ENCODE results near the gene MYO18A.

Gene MYO18A

GRCh38 chr17:29074488-29074887 is 105.7 kb downstream of the MYO18A start:
- no peak for DNase-seq

GRCh38 chr17:29073520-29073919 is 106.7 kb downstream of the MYO18A start:
- no peak for DNase-seq

GRCh38 chr17:29073045-29073444 is 107.2 kb downstream of the MYO18A start:
- DNase-seq: no peak

GRCh38 chr17:29071303-29071702 is 108.9 kb downstream of the MYO18A start:
- no peak for DNase-seq

GRCh38 chr17:29070781-29071180 is 109.4 kb downstream of the MYO18A start:
- no peak for DNase-seq

- DNase-seq: no peak
Measured at GRCh38 chr17:29070308-29070707, 109.9 kb downstream of the MYO18A start.

GRCh38 chr17:29069526-29070041 is 110.6 kb downstream of the MYO18A start:
- no peak for DNase-seq

GRCh38 chr17:29068818-29069217 is 111.4 kb downstream of the MYO18A start:
- DNase-seq: no peak

- no peak for DNase-seq
Measured at GRCh38 chr17:29066606-29067005, 113.6 kb downstream of the MYO18A start.

GRCh38 chr17:29066047-29066446 is 114.2 kb downstream of the MYO18A start:
- no peak for DNase-seq

GRCh38 chr17:29063992-29064391 is 116.2 kb downstream of the MYO18A start:
- DNase-seq: no peak

- no peak for DNase-seq
Measured at GRCh38 chr17:29062215-29062614, 118.0 kb downstream of the MYO18A start.

- no peak for DNase-seq
Measured at GRCh38 chr17:29061036-29061435, 119.2 kb downstream of the MYO18A start.

GRCh38 chr17:29060475-29060874 is 119.7 kb downstream of the MYO18A start:
- DNase-seq: no peak

- DNase-seq: no peak
Measured at GRCh38 chr17:29059281-29059680, 120.9 kb downstream of the MYO18A start.

- no peak for DNase-seq
Measured at GRCh38 chr17:29058391-29058790, 121.8 kb downstream of the MYO18A start.

- no peak for DNase-seq
Measured at GRCh38 chr17:29057361-29057760, 122.8 kb downstream of the MYO18A start.

GRCh38 chr17:29054835-29055234 is 125.4 kb downstream of the MYO18A start:
- DNase-seq: no peak

GRCh38 chr17:29051731-29052130 is 128.5 kb downstream of the MYO18A start:
- no peak for DNase-seq

- DNase-seq: no peak
Measured at GRCh38 chr17:29051194-29051593, 129.0 kb downstream of the MYO18A start.

- no peak for DNase-seq
Measured at GRCh38 chr17:29050176-29050575, 130.0 kb downstream of the MYO18A start.

GRCh38 chr17:29049541-29050145 is 130.6 kb downstream of the MYO18A start:
- no peak for DNase-seq

GRCh38 chr17:29048440-29049368 is 131.5 kb downstream of the MYO18A start:
- no peak for DNase-seq

GRCh38 chr17:29046473-29046839 is 133.7 kb downstream of the MYO18A start:
- no peak for DNase-seq

Measured in activated gamma-delta T cell treated with Interleukin-2 at 50 U/mL for 16 hours (primary cell).